Osteoblast (primary cell): ENCODE data around the gene DGKB. TPM values are rescaled to one million over a fixed set of nuclear protein-coding genes. Genes with fewer than 3 reads are reported as not detected.

Experiments
- DNase-seq: peaks from one replicate; pipeline ENCODE4 v3.0.0; 2011; ENCODE audit warnings: low spot score, mixed read lengths; ENCODE audit not compliant: insufficient read length; ENCODE audit errors: missing footprints
- H2AFZ ChIP-seq: 2 replicates; pipeline ENCODE4 v1.6.0; 2011; ENCODE audit warnings: mild to moderate bottlenecking, low read length
- H3K27ac ChIP-seq: 2 replicates; pipeline ENCODE4 v1.5.1; 2011; ENCODE audit warnings: mild to moderate bottlenecking, low read depth, low read length, moderate library complexity
- H3K27me3 ChIP-seq: 2 replicates; pipeline ENCODE4 v1.6.0; 2012; ENCODE audit warnings: mild to moderate bottlenecking, control low read depth, inconsistent platforms, low read length, moderate library complexity; ENCODE audit not compliant: insufficient read depth
- H3K36me3 ChIP-seq: 2 replicates; pipeline ENCODE4 v1.5.1; 2011; ENCODE audit warnings: mild to moderate bottlenecking, low read length, control low read depth, moderate library complexity; ENCODE audit not compliant: insufficient read depth
- H3K4me1 ChIP-seq: 2 replicates; pipeline ENCODE4 v1.5.1; 2011; ENCODE audit warnings: mild to moderate bottlenecking, low read length, control low read depth, moderate library complexity; ENCODE audit not compliant: insufficient read depth
- H3K4me2 ChIP-seq: 2 replicates; pipeline ENCODE4 v1.6.0; 2011; ENCODE audit warnings: mild to moderate bottlenecking, low read length; ENCODE audit not compliant: insufficient read depth
- H3K4me3 ChIP-seq: fragments of 200-600 bp; sonication (generic); 3 replicates; pipeline ENCODE4 v1.5.1; 2012; ENCODE audit warnings: mild to moderate bottlenecking, low read length, inconsistent platforms; ENCODE audit not compliant: insufficient read depth
- H3K79me2 ChIP-seq: 2 replicates; pipeline ENCODE4 v1.6.0; 2012; ENCODE audit warnings: mild to moderate bottlenecking, low read length, control low read depth, inconsistent platforms; ENCODE audit not compliant: insufficient read depth
- H3K9me3 ChIP-seq: 2 replicates; pipeline ENCODE4 v1.5.1; 2011; ENCODE audit warnings: low read depth, low read length, control low read depth
- H4K20me1 ChIP-seq: 2 replicates; pipeline ENCODE4 v1.6.0; 2012; ENCODE audit warnings: mild to moderate bottlenecking, low read length, control low read depth; ENCODE audit not compliant: insufficient read depth
- CTCF ChIP-seq: IDR thresholded peaks from 2 replicates; pipeline ENCODE4 v1.5.1; 2011; ENCODE audit warnings: mild to moderate bottlenecking, low read depth, low read length, moderate library complexity; ENCODE audit errors: extremely low read depth
- total RNA-seq: library from RNA; depleted of rRNA; stranded (reverse); fragments of >200 nt; gene quantifications from 2 replicates; pipeline ENCODE4 v1.2.3, GENCODE V29; 2012

Gene DGKB
- total RNA-seq, 1 donor: 1.1 TPM

- H3K79me2 ChIP-seq: no peaks in the 10 kb centered on the region
- no peaks in the 10 kb centered on the region for H3K9me3 ChIP-seq
- H3K4me2 ChIP-seq: no peak overlapping the region
- DNase-seq: no peak
- H3K27me3 ChIP-seq: no peaks in the 10 kb centered on the region
- no peak for TF ChIP-seq CTCF
- H3K4me3 ChIP-seq: no peak overlapping the region
- H3K27ac ChIP-seq: no peak overlapping the region
- no peaks in the 10 kb centered on the region for H3K36me3 ChIP-seq
- H3K4me1 ChIP-seq: peaks cover 30% of the 10 kb centered on the region
- H4K20me1 ChIP-seq: no peaks in the 10 kb centered on the region
- no peak overlapping the region for H2AFZ ChIP-seq
Observed at GRCh38 chr7:14843755-14844154, 58.8 kb downstream of the DGKB start.

GRCh38 chr7:14842523-14842922 is 60.0 kb downstream of the DGKB start:
- TF ChIP-seq CTCF: no peak
- Histone ChIP-seq H3K4me3 (no peak overlapping the region), H3K4me1 (peaks cover 33% of the 10 kb centered on the region), H3K4me2 (no peak overlapping the region), H3K79me2 (no peaks in the 10 kb centered on the region), H2AFZ (no peak overlapping the region), H3K27ac (peak overlapping the region; percentile 68), H3K27me3 (no peaks in the 10 kb centered on the region), H4K20me1 (no peaks in the 10 kb centered on the region), H3K9me3 (no peaks in the 10 kb centered on the region), H3K36me3 (no peaks in the 10 kb centered on the region)
- DNase-seq: no peak

DNA sequence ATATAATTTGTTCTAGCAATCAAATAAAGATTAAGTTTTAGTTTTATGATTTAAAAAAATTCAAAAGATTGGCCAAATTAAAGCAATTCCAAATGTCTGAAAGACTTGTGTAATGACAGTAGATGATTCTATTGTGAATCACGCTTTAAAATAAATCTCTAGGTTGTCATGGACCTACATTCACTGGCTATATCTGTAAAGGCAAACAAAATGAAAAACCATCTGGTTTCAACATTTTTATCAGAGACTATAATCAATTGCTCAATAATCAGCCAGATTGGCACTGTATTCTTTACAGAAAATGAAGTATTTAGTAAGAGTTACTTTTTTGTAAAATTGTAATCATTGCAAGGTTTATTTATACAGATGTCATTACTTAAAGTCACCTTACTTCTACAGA is 60.7 kb downstream of the DGKB start:
- Histone ChIP-seq H3K27me3 (no peaks in the 10 kb centered on the region), H3K4me3 (no peak overlapping the region), H3K27ac (peak overlapping the region; percentile 68), H3K4me1 (peaks cover 39% of the 10 kb centered on the region), H4K20me1 (no peaks in the 10 kb centered on the region), H2AFZ (no peak overlapping the region), H3K4me2 (no peak overlapping the region), H3K36me3 (no peaks in the 10 kb centered on the region), H3K79me2 (no peaks in the 10 kb centered on the region), H3K9me3 (no peaks in the 10 kb centered on the region)
- TF ChIP-seq CTCF: no peak
- DNase-seq: peak; percentile 80

GRCh38 chr7:14841086-14841485 is 61.5 kb downstream of the DGKB start:
- DNase-seq: no peak
- TF ChIP-seq CTCF: no peak
- H3K27ac ChIP-seq: peak overlapping the region; percentile 68
- peaks cover 47% of the 10 kb centered on the region for H3K4me1 ChIP-seq
- no peaks in the 10 kb centered on the region for H3K79me2 ChIP-seq
- no peak overlapping the region for H3K4me3 ChIP-seq
- H3K9me3 ChIP-seq: no peaks in the 10 kb centered on the region
- H2AFZ ChIP-seq: peak overlapping the region; percentile 43
- no peaks in the 10 kb centered on the region for H3K36me3 ChIP-seq
- no peaks in the 10 kb centered on the region for H3K27me3 ChIP-seq
- no peaks in the 10 kb centered on the region for H4K20me1 ChIP-seq
- H3K4me2 ChIP-seq: peak overlapping the region; percentile 31
